Esophagus squamous epithelium (tissue), 5 donors: Measurements from ENCODE around the gene GET3. TPM values are rescaled to one million over a fixed set of nuclear protein-coding genes. Genes with fewer than 3 reads are reported as not detected.
"Not testable (repeated sequence)": the region's sequence is repeated elsewhere in the genome, so short reads cannot be mapped to it uniquely, and the experiment has no call there.

Experiments
- DNase-seq: peaks from one replicate; lab custom pipeline; 2025; lab: John Stamatoyannopoulos, UW
- H3K27ac ChIP-seq, 4 donors: fragments of 200-600 bp; sonication (generic); one replicate each; pipeline ENCODE4 v1.5.1; 2016 to 2019; ENCODE audit warnings: mild to moderate bottlenecking in 1 of 4
- H3K27me3 ChIP-seq, 4 donors: fragments of 200-600 bp; sonication (generic); 1 replicate in 3 of 4; 2 replicates in 1 of 4; pipeline versions ENCODE4 v1.5.1 to v1.6.0; 2017 to 2021; ENCODE audit warnings: antibody characterized with exemption in 1 of 4
- H3K36me3 ChIP-seq, 3 donors: fragments of 200-600 bp; sonication (generic); one replicate each; pipeline ENCODE4 v1.5.1; 2016 to 2019
- H3K4me1 ChIP-seq, 3 donors: fragments of 200-600 bp; sonication (generic); one replicate each; pipeline ENCODE4 v1.5.1; 2017 to 2019
- H3K4me3 ChIP-seq, 4 donors: fragments of 200-600 bp; sonication (generic); 1 replicate in 3 of 4; 2 replicates in 1 of 4; pipeline ENCODE4 v1.5.1; 2016 to 2019; ENCODE audit warnings: mild to moderate bottlenecking in 2 of 4, moderate library complexity in 1 of 4
- H3K9me3 ChIP-seq, 3 donors: fragments of 200-600 bp; sonication (generic); one replicate each; pipeline ENCODE4 v1.5.1; 2016 to 2019
- POLR2A ChIP-seq, 4 donors: fragments of 450-650 bp; IDR thresholded peaks; one replicate each; pipeline ENCODE4 v1.6.1; 2017; ENCODE audit warnings: antibody characterized with exemption in 4 of 4, mild to moderate bottlenecking in 4 of 4, moderate library complexity in 3 of 4
- WGBS, 2 donors: methylation state at CpG; one replicate each; pipeline ENCODE4 v1.1.5; 2018; 5-methylcytosine and 5-hydroxymethylcytosine counted together
- intact Hi-C: fragments of 100-400 bp; cut with DNase I; formaldehyde crosslinking; loops from one replicate; pipeline ENCODE4 v1.15.0; 2022
- total RNA-seq, 4 donors: library from RNA; depleted of rRNA; stranded (reverse); fragments of >200 nt; gene quantifications; one replicate each; pipeline ENCODE4 v1.1.0, GENCODE V29; 2016
- TF ChIP-seq, protein P1 (sequence below), 6 experiments: fragments of 450-650 bp in 4 of 6; fragments of 200-600 bp in 2 of 6; sonication (generic) in 2 of 6; IDR thresholded peaks; one replicate each; pipeline ENCODE4 v1.5.1; 2016 to 2019; ENCODE audit warnings: antibody characterized with exemption in 6 of 6, mild to moderate bottlenecking in 4 of 6, moderate library complexity in 4 of 6
- donor health status: DM: yes; HTN: yes; CAD: no.

The GET3 gene
- total RNA-seq, 4 donors from 2014 or later: 36.8 to 69.9 (median 51.2) TPM

DNA sequence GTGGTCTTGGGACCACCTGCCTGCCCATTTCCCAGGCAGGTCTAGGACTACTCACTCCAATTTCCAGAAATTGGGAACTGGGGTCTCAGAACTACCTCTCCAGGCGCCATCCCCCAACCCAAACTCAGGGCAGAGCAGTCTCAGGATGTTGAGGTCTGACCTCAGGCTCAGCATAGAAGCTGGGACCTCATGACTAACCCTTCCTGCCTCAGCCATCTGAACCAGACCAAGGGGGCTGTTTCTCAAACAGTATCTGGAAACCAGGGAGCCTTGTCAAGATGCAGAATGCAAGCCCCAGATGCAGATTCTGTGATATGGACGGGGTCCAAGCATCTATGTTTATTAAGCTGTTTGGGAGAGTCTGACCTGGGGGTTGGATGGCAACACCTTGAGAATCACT is 42.2 kb upstream of the GET3 start:
- H3K27ac ChIP-seq: no peak overlapping the region
- H3K4me1 ChIP-seq: peaks cover 16 to 24% (median 17%) of the 10 kb centered on the region in 3 donors
- no peaks in the 10 kb centered on the region for H3K9me3 ChIP-seq
- peaks cover 0 to 33% (median under 1%) of the 10 kb centered on the region in 3 donors for H3K36me3 ChIP-seq
- TF ChIP-seq, protein P1, sequence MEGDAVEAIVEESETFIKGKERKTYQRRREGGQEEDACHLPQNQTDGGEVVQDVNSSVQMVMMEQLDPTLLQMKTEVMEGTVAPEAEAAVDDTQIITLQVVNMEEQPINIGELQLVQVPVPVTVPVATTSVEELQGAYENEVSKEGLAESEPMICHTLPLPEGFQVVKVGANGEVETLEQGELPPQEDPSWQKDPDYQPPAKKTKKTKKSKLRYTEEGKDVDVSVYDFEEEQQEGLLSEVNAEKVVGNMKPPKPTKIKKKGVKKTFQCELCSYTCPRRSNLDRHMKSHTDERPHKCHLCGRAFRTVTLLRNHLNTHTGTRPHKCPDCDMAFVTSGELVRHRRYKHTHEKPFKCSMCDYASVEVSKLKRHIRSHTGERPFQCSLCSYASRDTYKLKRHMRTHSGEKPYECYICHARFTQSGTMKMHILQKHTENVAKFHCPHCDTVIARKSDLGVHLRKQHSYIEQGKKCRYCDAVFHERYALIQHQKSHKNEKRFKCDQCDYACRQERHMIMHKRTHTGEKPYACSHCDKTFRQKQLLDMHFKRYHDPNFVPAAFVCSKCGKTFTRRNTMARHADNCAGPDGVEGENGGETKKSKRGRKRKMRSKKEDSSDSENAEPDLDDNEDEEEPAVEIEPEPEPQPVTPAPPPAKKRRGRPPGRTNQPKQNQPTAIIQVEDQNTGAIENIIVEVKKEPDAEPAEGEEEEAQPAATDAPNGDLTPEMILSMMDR (IDR thresholded peaks at IDR 0.05): no peak
- no peak for TF ChIP-seq POLR2A (IDR thresholded peaks at IDR 0.05)
- H3K4me3 ChIP-seq: peak overlapping the region in 1 of 4 donors; percentile 88
- intact Hi-C loops: no loop called here
- 80 to 88% methylated on average over 1 of the region's 2 CpGs for WGBS, 2 donors
- DNase-seq: no peak
- no peaks in the 10 kb centered on the region for H3K27me3 ChIP-seq

DNA sequence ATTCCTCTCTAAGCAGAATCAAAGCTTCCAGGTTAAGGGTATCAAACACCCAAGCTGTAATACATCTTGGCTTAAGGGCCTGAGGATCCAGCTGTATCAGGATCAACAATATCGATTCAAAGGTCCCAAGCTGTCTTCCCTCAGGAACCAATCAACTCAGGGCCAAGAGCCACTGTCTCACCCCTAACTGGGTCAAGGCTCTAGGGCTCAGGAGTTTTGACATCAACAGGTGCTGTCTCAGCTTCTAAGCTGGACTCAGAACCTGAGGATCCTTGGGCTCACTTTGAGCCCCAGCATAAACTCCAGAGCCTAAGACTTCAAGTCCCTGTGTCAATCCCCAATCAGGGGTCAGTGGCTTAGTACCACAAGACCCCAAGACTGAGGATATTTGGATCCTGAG is 41.8 kb upstream of the GET3 start:
- TF ChIP-seq POLR2A (IDR thresholded peaks at IDR 0.05): no peak
- TF ChIP-seq, protein P1 (IDR thresholded peaks at IDR 0.05): no peak
- WGBS, 2 donors: 60 to 82% methylated on average over 1 of the region's 1 CpG

DNA sequence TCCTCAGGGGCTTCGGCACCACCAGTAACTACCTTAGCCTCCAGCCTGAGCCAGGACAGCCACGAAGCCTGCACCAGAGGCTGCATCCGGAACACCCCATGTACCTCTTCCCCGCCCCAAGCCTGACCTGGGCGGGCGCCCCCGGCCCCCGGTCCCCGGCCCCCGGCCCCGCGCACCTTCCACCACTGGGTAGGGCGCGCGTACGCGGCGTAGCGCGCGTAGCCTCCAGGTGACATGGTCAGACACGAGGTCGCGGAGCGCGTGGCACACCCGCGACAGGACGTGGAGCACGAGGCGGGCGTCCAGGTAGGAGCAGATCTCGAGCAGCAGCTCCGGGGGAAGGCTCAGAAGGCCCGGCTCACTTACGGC is 41.3 kb upstream of the GET3 start:
- 0% methylated on average over 1 to 2 of the region's 36 CpGs for WGBS, 2 donors
- TF ChIP-seq, protein P1 (IDR thresholded peaks at IDR 0.05): no peak
- no peak for TF ChIP-seq POLR2A (IDR thresholded peaks at IDR 0.05)
- peaks cover 3 to 42% (median 10%) of the 10 kb centered on the region in 3 donors for H3K36me3 ChIP-seq
- no peaks in the 10 kb centered on the region for H3K27me3 ChIP-seq
- DNase-seq: no peak
- intact Hi-C loops: no loop called here
- peak overlapping the region; percentile 80 to 97 (median 90) for H3K4me3 ChIP-seq
- H3K27ac ChIP-seq: peak overlapping the region in 3 of 4 donors; percentile 82 to 95 (median 90)
- no peaks in the 10 kb centered on the region for H3K9me3 ChIP-seq
- peaks cover 16 to 24% (median 17%) of the 10 kb centered on the region in 3 donors for H3K4me1 ChIP-seq

More for the DNA sequence above, 41.8 kb upstream of the GET3 start:
- intact Hi-C loops: no loop called here
- no peaks in the 10 kb centered on the region for H3K27me3 ChIP-seq
- peaks cover 0 to 37% (median 5%) of the 10 kb centered on the region in 3 donors for H3K36me3 ChIP-seq
- peak overlapping the region; percentile 80 to 97 (median 90) for H3K4me3 ChIP-seq
- no peaks in the 10 kb centered on the region for H3K9me3 ChIP-seq
- H3K27ac ChIP-seq: peak overlapping the region in 2 of 4 donors; percentile 82 to 90
- no peak for DNase-seq
- H3K4me1 ChIP-seq: peaks cover 16 to 24% (median 17%) of the 10 kb centered on the region in 3 donors

DNA sequence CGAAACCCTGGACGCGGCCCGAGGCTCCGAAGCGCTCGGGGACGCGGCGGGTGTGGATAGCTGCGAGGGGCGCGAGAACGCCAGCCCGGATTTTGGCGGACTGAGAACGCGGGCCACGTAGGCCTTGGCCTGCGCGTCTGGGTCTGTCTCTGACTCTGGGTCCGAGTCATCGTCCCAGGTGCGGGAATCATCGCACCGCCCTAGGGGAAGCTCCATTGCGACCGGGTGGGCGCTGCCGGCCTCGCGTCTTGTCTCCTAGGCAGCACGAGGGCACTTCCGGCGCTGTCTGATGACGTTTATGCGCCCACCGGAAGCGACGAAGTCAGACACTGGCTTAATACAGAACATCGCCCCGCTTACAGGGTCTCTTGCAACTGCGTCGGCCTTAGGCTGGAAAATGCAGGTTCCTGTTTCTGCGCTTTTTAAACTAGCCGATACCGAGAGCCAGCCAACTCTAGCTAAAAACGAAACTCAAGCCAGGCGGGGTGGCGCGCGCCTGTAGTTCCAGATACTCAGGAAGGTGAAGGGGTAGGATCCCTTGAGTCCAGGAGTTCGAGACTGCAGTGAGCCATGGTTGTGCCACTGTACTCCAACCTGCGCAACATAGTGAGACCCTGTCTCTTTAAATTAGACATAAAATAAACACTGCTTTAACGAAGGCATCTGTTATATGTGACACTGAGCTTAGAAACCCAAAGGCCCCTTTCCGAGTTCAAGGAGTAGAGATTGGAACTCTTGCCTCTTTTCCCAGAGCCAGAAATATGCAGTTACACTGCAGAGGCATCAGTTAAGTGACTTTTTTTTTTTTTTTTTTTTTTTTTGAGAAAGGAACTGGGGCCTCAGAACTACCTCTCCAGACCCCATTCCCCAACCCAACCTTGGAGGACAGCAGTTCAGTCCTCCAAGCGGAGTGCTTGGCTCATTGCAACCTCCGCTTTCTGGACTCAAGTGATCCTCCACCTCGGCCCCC is 40.6 kb upstream of the GET3 start, which contains the start of gene FBXW9:
Gene FBXW9 (minus strand): TSS at position 266 of the 970 bp plus-strand sequence. CDS start 50 bp downstream, at position 216.
- TF ChIP-seq POLR2A (IDR thresholded peaks at IDR 0.05): peak in 3 of 4 donors; percentile 52 to 56 (median 55)
- TF ChIP-seq, protein P1 (IDR thresholded peaks at IDR 0.05): peak in 2 of 6 experiments; percentile 2 to 49
- intact Hi-C loops: no loop called here
- 16% methylated on average over 20 to 23 of the region's 59 CpGs for WGBS, 2 donors
- peaks cover 10 to 49% (median 16%) of the 10 kb centered on the region in 3 donors for H3K36me3 ChIP-seq
- peak; percentile 84 for DNase-seq
- H3K4me3 ChIP-seq: peak within 1 kb of the TSS; percentile 80 to 97 (median 90)
- H3K27me3 ChIP-seq: no peaks in the 10 kb centered on the region
- peak within 1 kb of the TSS; percentile 82 to 95 (median 92) for H3K27ac ChIP-seq
- H3K9me3 ChIP-seq: no peaks in the 10 kb centered on the region
- H3K4me1 ChIP-seq: peaks cover 16 to 24% (median 17%) of the 10 kb centered on the region in 3 donors

DNA sequence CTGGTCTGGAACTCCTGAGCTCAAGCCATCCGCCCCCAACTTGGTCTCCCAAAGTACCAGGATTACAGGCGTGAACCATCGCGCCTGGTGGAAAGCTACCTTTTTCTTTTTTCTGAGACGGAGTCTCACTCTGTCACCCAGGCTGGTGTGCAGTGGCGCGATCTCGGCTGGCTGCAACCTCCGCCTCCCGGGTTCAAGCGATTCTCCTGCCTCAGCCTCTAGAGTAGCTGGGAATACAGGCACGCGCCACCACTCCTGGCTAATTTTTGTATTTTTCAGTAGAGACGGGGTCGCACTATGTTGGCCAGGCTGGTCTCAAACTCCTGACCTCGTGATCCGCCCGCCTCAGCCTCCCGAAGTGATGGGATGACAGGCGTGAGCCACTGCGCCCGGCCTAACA is 39.9 kb upstream of the GET3 start:
- WGBS, 2 donors: 91 to 97% methylated on average over 14 to 15 of the region's 22 CpGs
- DNase-seq, H3K4me3 ChIP-seq, intact Hi-C loops, H3K9me3 ChIP-seq, H3K27me3 ChIP-seq: not testable (repeated sequence)
- Histone ChIP-seq H3K27ac (peak overlapping the region in 1 of 4 donors; percentile 95), H3K36me3 (peaks cover 15 to 55% (median 24%) of the 10 kb centered on the region in 3 donors), H3K4me1 (peaks cover 16 to 24% (median 17%) of the 10 kb centered on the region in 3 donors)
